Stimulated activated naive CD8-positive, alpha-beta T cell treated with anti-CD3 and anti-CD28 coated beads, Interleukin-15, Interleukin-2, amounts not matched to agents 100 U/mL and 50 U/mL, for 24 hours (primary cell): Measurements from ENCODE around the gene SRC.

Source experiments
- ATAC-seq: fragments of 150-1000 bp; cut with Tn5 transposase; one replicate; pipeline ENCODE4 v1.10.0; 2021
- DNase-seq: peaks from one replicate; pipeline ENCODE4 v3.0.0; 2021

Gene SRC

GRCh38 chr20:37345339-37346235, at the start of gene SRC:
Gene SRC (plus strand): TSS chr20:37346140. CDS start chr20:37384154, 38,014 bp downstream.
- DNase-seq = peak; percentile 62

GRCh38 chr20:37296371-37296770, 49.6 kb upstream of the SRC start:
- ATAC-seq = no peak
- DNase-seq = no peak

More at GRCh38 chr20:37345339-37346235, at the start of gene SRC:
- ATAC-seq = peak; percentile 37

GRCh38 chr20:37297066-37297736, 48.7 kb upstream of the SRC start:
- ATAC-seq (no peak), DNase-seq (no peak)

- DNase-seq = no peak
- ATAC-seq = no peak
Measured at GRCh38 chr20:37298190-37298939, 47.6 kb upstream of the SRC start.

- DNase-seq (no peak), ATAC-seq (no peak)
Measured at GRCh38 chr20:37299718-37300528, 46.0 kb upstream of the SRC start.

- ATAC-seq (no peak), DNase-seq (no peak)
Measured at GRCh38 chr20:37301120-37301519, 44.8 kb upstream of the SRC start.

GRCh38 chr20:37301558-37301957, 44.4 kb upstream of the SRC start:
- ATAC-seq = no peak
- DNase-seq = no peak

GRCh38 chr20:37302981-37303380, 43.0 kb upstream of the SRC start:
- DNase-seq (no peak), ATAC-seq (no peak)

GRCh38 chr20:37303637-37304036, 42.3 kb upstream of the SRC start:
- ATAC-seq = no peak
- DNase-seq = no peak

GRCh38 chr20:37305079-37305478, 40.9 kb upstream of the SRC start:
- DNase-seq (no peak), ATAC-seq (no peak)

GRCh38 chr20:37305839-37306238, 40.1 kb upstream of the SRC start:
- DNase-seq (no peak), ATAC-seq (no peak)

- ATAC-seq (peak; percentile 36), DNase-seq (no peak)
Measured at GRCh38 chr20:37308086-37309050, 37.6 kb upstream of the SRC start.

GRCh38 chr20:37309290-37309689, 36.6 kb upstream of the SRC start:
- no peak for ATAC-seq

GRCh38 chr20:37309936-37310590, 35.9 kb upstream of the SRC start:
- DNase-seq (no peak), ATAC-seq (no peak)

More at GRCh38 chr20:37309290-37309689, 36.6 kb upstream of the SRC start:
- no peak for DNase-seq

GRCh38 chr20:37310951-37311350, 35.0 kb upstream of the SRC start:
- DNase-seq (no peak), ATAC-seq (no peak)

GRCh38 chr20:37311710-37312355, 34.1 kb upstream of the SRC start:
- ATAC-seq = no peak
- no peak for DNase-seq

GRCh38 chr20:37313546-37314091, 32.3 kb upstream of the SRC start:
- ATAC-seq (no peak), DNase-seq (no peak)

- ATAC-seq = no peak
Measured at GRCh38 chr20:37314099-37314498, 31.8 kb upstream of the SRC start.

GRCh38 chr20:37314617-37315016, 31.3 kb upstream of the SRC start:
- no peak for ATAC-seq

More at GRCh38 chr20:37314099-37314498, 31.8 kb upstream of the SRC start:
- no peak for DNase-seq

More at GRCh38 chr20:37314617-37315016, 31.3 kb upstream of the SRC start:
- DNase-seq = no peak
